OCI-LY7 (cell line): Measurements from ENCODE around the gene WWOX. TPM values are rescaled to one million over a fixed set of nuclear protein-coding genes. Genes with fewer than 3 reads are reported as not detected.

Experiments
- BruUV-seq: library from RNA; stranded (reverse); fragments of 400-500 nt; replicated peaks from 2 replicates; lab custom pipeline; 2021; lab: Mats Ljungman, UMichigan
- CTCF ChIA-PET: fragments of 300-600 bp; sonication (Branson Sonifier 250); formaldehyde crosslinking; loops from one replicate; lab custom pipeline; 2022; ENCODE audit warnings: antibody characterized with exemption; ENCODE audit not compliant: unreplicated experiment; lab: Charles Lee
- POLR2A ChIA-PET: fragments of 300-600 bp; sonication (Branson Sonifier 250); formaldehyde crosslinking; loops from one replicate; lab custom pipeline; 2022; ENCODE audit warnings: antibody characterized with exemption; lab: Charles Lee
- DNase-seq: peaks from one replicate; pipeline ENCODE4 v3.0.0-alpha.2; 2015; ENCODE audit warnings: low spot score
- H2AFZ ChIP-seq: fragments of 200-600 bp; sonication (generic), shearing (Covaris generic); 2 replicates; pipeline ENCODE4 v1.6.1; 2014; ENCODE audit warnings: mild to moderate bottlenecking, antibody characterized with exemption, low read length, moderate library complexity
- H3K27ac ChIP-seq: fragments of 200-600 bp; sonication (generic); 2 replicates; pipeline ENCODE4 v1.5.1; 2014; ENCODE audit warnings: mixed run types, low read depth, mild to moderate bottlenecking, moderate library complexity, low read length, inconsistent platforms; ENCODE audit not compliant: poor library complexity, severe bottlenecking
- H3K36me3 ChIP-seq: fragments of 200-600 bp; sonication (generic); 2 replicates; pipeline ENCODE4 v1.6.1; 2014; ENCODE audit warnings: mild to moderate bottlenecking, antibody characterized with exemption, low read length, moderate library complexity, mixed read lengths; ENCODE audit not compliant: insufficient read depth
- H3K4me1 ChIP-seq: fragments of 200-600 bp; sonication (generic); 2 replicates; pipeline ENCODE4 v1.5.1; 2014; ENCODE audit warnings: mild to moderate bottlenecking, low read length; ENCODE audit not compliant: insufficient read depth, poor library complexity, severe bottlenecking
- H3K4me2 ChIP-seq: fragments of 200-600 bp; sonication (generic); 2 replicates; pipeline ENCODE4 v1.6.1; 2014; ENCODE audit warnings: mild to moderate bottlenecking, low read length
- H3K4me3 ChIP-seq: fragments of 200-600 bp; sonication (generic); 2 replicates; pipeline ENCODE4 v1.5.1; 2014; ENCODE audit warnings: mild to moderate bottlenecking, low read depth, low read length; ENCODE audit not compliant: poor library complexity, severe bottlenecking
- H3K79me2 ChIP-seq: fragments of 200-600 bp; sonication (generic); 2 replicates; pipeline ENCODE4 v1.6.1; 2016; ENCODE audit warnings: low read depth, mild to moderate bottlenecking, low read length, moderate library complexity, mixed read lengths; ENCODE audit not compliant: insufficient read depth
- H3K9me2 ChIP-seq: fragments of 200-600 bp; sonication (generic); 2 replicates; pipeline ENCODE4 v1.6.1; 2016; ENCODE audit warnings: mild to moderate bottlenecking, low read length, mixed read lengths; ENCODE audit not compliant: insufficient read depth
- H3K9me3 ChIP-seq: fragments of 200-600 bp; sonication (generic); 2 replicates; pipeline ENCODE4 v1.6.1; 2014; ENCODE audit warnings: mild to moderate bottlenecking, mixed run types, low read length, mixed read lengths
- H4K20me1 ChIP-seq: fragments of 200-600 bp; sonication (generic); 2 replicates; pipeline ENCODE4 v1.6.1; 2014; ENCODE audit warnings: mild to moderate bottlenecking, antibody characterized with exemption, low read length, moderate library complexity, mixed read lengths; ENCODE audit not compliant: insufficient read depth
- EZH2phosphoT487 ChIP-seq: fragments of 200-600 bp; sonication (generic); IDR thresholded peaks from 2 replicates; pipeline ENCODE4 v1.6.1; 2018; ENCODE audit warnings: low read depth, borderline replicate concordance, mild to moderate bottlenecking, mixed run types, antibody characterized with exemption, low read length, moderate library complexity, mixed read lengths
- intact Hi-C: fragments of 100-400 bp; cut with micrococcal nuclease; formaldehyde crosslinking; loops from one replicate; pipeline ENCODE4 v1.10.0; 2022; ENCODE audit not compliant: unreplicated experiment
- total RNA-seq, 2 experiments: library from RNA; depleted of rRNA in 1 of 2; stranded (reverse); fragments of >200 nt in 1 of 2; shearing (Covaris generic) in 1 of 2; gene quantifications; 2 replicates each; pipeline ENCODE4 v1.2.3, GENCODE V29; 2014 to 2022
- TF ChIP-seq, protein P1 (sequence below): fragments of 200-600 bp; sonication (generic); conservative IDR thresholded peaks from 2 replicates; pipeline ENCODE4 v1.5.1; 2014; ENCODE audit warnings: mild to moderate bottlenecking, antibody characterized with exemption, low read length, moderate library complexity, mixed read lengths

WWOX gene
- total RNA-seq, 2 experiments from 2014 or later, result 40.2 to 47.6 TPM

DNA sequence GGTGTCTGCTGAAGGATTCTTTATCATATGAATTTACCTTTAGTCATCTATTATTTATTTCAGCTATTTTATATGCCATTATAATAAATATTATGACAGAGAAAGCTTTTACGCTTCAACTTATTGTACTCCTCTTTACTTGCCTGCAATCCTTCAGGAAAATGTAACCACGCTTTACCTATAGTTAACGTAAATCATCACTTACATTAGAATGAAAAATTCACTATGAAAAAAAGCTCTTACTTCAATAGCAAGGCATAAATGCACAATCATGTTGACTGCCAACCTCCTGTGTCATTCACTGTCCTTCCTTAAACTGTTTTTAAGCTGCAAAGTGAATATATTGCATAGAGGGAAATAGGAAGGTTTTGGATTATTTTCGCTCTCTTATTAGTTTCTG, 277.9 kb downstream of the WWOX start:
- H3K9me2 ChIP-seq, result no peaks in the 10 kb centered on the region
- H4K20me1 ChIP-seq, result no peaks in the 10 kb centered on the region
- intact Hi-C loops, result no loop called here
- no peaks in the 10 kb centered on the region for H3K9me3 ChIP-seq
- H3K79me2 ChIP-seq, result no peaks in the 10 kb centered on the region
- no peak overlapping the region for H3K4me2 ChIP-seq
- H3K27ac ChIP-seq, result no peak overlapping the region
- BruUV-seq, result no TSS peak
- TF ChIP-seq EZH2phosphoT487, result no peak
- TF ChIP-seq, protein P1, sequence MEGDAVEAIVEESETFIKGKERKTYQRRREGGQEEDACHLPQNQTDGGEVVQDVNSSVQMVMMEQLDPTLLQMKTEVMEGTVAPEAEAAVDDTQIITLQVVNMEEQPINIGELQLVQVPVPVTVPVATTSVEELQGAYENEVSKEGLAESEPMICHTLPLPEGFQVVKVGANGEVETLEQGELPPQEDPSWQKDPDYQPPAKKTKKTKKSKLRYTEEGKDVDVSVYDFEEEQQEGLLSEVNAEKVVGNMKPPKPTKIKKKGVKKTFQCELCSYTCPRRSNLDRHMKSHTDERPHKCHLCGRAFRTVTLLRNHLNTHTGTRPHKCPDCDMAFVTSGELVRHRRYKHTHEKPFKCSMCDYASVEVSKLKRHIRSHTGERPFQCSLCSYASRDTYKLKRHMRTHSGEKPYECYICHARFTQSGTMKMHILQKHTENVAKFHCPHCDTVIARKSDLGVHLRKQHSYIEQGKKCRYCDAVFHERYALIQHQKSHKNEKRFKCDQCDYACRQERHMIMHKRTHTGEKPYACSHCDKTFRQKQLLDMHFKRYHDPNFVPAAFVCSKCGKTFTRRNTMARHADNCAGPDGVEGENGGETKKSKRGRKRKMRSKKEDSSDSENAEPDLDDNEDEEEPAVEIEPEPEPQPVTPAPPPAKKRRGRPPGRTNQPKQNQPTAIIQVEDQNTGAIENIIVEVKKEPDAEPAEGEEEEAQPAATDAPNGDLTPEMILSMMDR, result no peak
- ChIA-PET CTCF (no interaction called here), POLR2A (interaction anchor here (0.7 to 1.7 kb wide), 3 partner anchors 12 to 227 kb away, joined by 3 to 4 read pairs (median 4); no protein-coding TSS in a partner anchor)
- no peaks in the 10 kb centered on the region for H3K36me3 ChIP-seq
- H3K4me3 ChIP-seq, result no peak overlapping the region
- no peaks in the 10 kb centered on the region for H3K4me1 ChIP-seq
- no peak for DNase-seq
- H2AFZ ChIP-seq, result no peak overlapping the region

DNA sequence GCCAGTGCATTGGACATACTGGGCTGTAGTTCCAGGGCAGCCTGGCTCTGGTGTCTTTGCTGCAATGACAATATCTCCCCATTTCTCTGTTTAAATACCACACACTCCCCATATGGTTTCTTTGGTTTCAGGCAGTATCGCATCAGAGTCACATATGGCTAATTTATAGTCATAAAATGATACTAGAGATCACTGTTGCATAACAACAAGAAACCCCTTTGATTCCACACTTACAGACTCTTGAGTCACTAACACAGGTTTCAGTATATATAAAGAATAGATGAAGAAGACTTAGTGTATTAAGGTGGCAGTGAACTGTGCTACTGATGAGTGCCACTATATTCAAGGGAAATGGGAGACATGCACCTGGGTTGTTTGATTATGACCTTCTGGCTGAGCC, 281.6 kb downstream of the WWOX start:
- no peaks in the 10 kb centered on the region for H3K79me2 ChIP-seq
- no peak for TF ChIP-seq EZH2phosphoT487
- TF ChIP-seq, protein P1, result no peak
- no TSS peak for BruUV-seq
- no peaks in the 10 kb centered on the region for H3K9me2 ChIP-seq
- no peak overlapping the region for H3K27ac ChIP-seq
- no peaks in the 10 kb centered on the region for H3K9me3 ChIP-seq
- H3K4me3 ChIP-seq, result no peak overlapping the region
- CTCF ChIA-PET, result no interaction called here
- no peaks in the 10 kb centered on the region for H3K4me1 ChIP-seq
- H4K20me1 ChIP-seq, result no peaks in the 10 kb centered on the region
- no peaks in the 10 kb centered on the region for H3K36me3 ChIP-seq
- POLR2A ChIA-PET, result interaction anchor here (0.6 kb wide), 1 partner anchor 707 kb away, joined by 8 read pairs; no protein-coding TSS in a partner anchor
- no peak for DNase-seq
- H3K4me2 ChIP-seq, result no peak overlapping the region
- intact Hi-C loops, result no loop called here
- no peak overlapping the region for H2AFZ ChIP-seq

DNA sequence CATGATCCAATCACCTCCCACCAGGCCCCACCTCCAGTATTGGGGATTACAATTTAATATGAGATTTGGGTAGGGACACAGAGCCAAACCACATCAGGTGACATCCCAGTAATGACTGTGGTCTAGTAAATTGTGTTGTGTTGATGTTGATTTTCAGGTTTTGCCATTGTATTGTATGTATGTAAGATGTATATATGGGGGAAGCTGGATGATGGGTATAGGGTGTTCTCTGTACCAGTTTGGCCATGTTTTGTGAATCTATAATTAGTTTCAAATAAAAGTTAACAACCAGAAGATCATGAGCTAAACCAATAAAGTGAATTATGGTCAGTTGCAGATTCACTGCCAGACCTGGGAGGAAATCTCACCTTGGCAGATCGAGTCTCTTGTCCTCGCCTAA, 283.7 kb downstream of the WWOX start:
- Histone ChIP-seq H3K4me2 (no peak overlapping the region), H2AFZ (no peak overlapping the region), H3K4me1 (no peaks in the 10 kb centered on the region), H3K9me3 (no peaks in the 10 kb centered on the region), H3K79me2 (no peaks in the 10 kb centered on the region), H4K20me1 (no peaks in the 10 kb centered on the region), H3K9me2 (no peaks in the 10 kb centered on the region), H3K36me3 (no peaks in the 10 kb centered on the region), H3K4me3 (no peak overlapping the region), H3K27ac (no peak overlapping the region)
- ChIA-PET CTCF (no interaction called here), POLR2A (interaction anchor here (0.5 to 0.6 kb wide), 3 partner anchors 24 to 559 kb away, joined by 3 to 4 read pairs (median 3); no protein-coding TSS in a partner anchor)
- no peak for DNase-seq
- intact Hi-C loops, result no loop called here
- BruUV-seq, result no TSS peak
- TF ChIP-seq, protein P1, result no peak
- no peak for TF ChIP-seq EZH2phosphoT487
